ENCODE results near the gene CELSR1. TPM values are rescaled to one million over a fixed set of nuclear protein-coding genes. Genes with fewer than 3 reads are reported as not detected.
A peak's percentile ranks its signal among the peaks of the same experiment; 100 is the strongest.

CELSR1 gene
- total RNA-seq, 1 experiment from 2014 or later = 22.6 TPM

GRCh38 chr22:46479046-46479445 lies 58.4 kb downstream of the CELSR1 start:
- H2AFZ ChIP-seq (ENCODE audit: low read length) = no peak overlapping the region
- Mint-ChIP-seq H3K27ac (peak overlapping the region in 2 of 3 experiments; percentile 75 to 96; a peak in 5 of 7 replicates), H3K4me1 (peaks cover 16 to 17% of the 10 kb centered on the region in 2 experiments), H3K27me3 (ENCODE audit: low read depth) (no peaks in the 10 kb centered on the region), H3K4me3 (no peak overlapping the region), H3K9me3 (peaks cover 8 to 16% of the 10 kb centered on the region in 2 experiments), H3K36me3 (ENCODE audit: insufficient read depth in 1 of 3, low read depth in 3 of 3) (peaks cover 11 to 37% (median 18%) of the 10 kb centered on the region in 3 experiments)
- H3K56ac ChIP-seq (ENCODE audit: insufficient read length, low read depth, low read length) = no peak overlapping the region
- H3K79me1 ChIP-seq (ENCODE audit: insufficient read depth, low read depth, low read length, poor library complexity, severe bottlenecking) = no peaks in the 10 kb centered on the region
- H3K23ac ChIP-seq (ENCODE audit: insufficient read length, low read depth, low read length) = no peak overlapping the region
- H3K27me3 ChIP-seq (ENCODE audit: insufficient read depth, low read length) = no peaks in the 10 kb centered on the region
- H3K14ac ChIP-seq (ENCODE audit: insufficient read depth, low read length) = peak overlapping the region; percentile 11; the same call in 1 of the 2 replicates
- H2BK5ac ChIP-seq (ENCODE audit: insufficient read length, low read length) = no peak overlapping the region
- H4K20me1 ChIP-seq (ENCODE audit: control insufficient read depth, insufficient read depth, insufficient read length) = no peaks in the 10 kb centered on the region
- no peak overlapping the region for H2BK20ac ChIP-seq (ENCODE audit: low read depth, low read length, poor library complexity, severe bottlenecking)
- no peak for DNase-seq
- H2AK5ac ChIP-seq (ENCODE audit: insufficient read length, low read length) = no peak overlapping the region
- no peaks in the 10 kb centered on the region for H3K23me2 ChIP-seq (ENCODE audit: insufficient read length, low read depth, low read length, poor library complexity, severe bottlenecking)
- no peaks in the 10 kb centered on the region for H3K9me3 ChIP-seq (ENCODE audit: control insufficient read depth, low read depth, low read length)
- no peak overlapping the region for H3K9ac ChIP-seq (ENCODE audit: extremely low read depth, insufficient read length, low read length)
- no peak overlapping the region for H3K4me2 ChIP-seq (ENCODE audit: insufficient read depth, insufficient read length, low read length)
- no peak overlapping the region for H2BK15ac ChIP-seq (ENCODE audit: low read depth, low read length)
- WGBS (ENCODE audit: extremely low coverage, insufficient read length, low lambda C conversion rate) = no CpG with 5 or more reads among the region's 16 CpGs
- no peaks in the 10 kb centered on the region for H3K79me2 ChIP-seq (ENCODE audit: insufficient read depth, low read length)
- no peak overlapping the region for H4K8ac ChIP-seq (replicated peaks; ENCODE audit: insufficient read length, low read depth, low read length)
- no peak for TF ChIP-seq CTCF (conservative IDR thresholded peaks at IDR 0.05)
- no peak overlapping the region for H2BK120ac ChIP-seq (ENCODE audit: low read depth, low read length, poor library complexity, severe bottlenecking)
- H3K4me1 ChIP-seq (ENCODE audit: insufficient read depth, low read length) = no peaks in the 10 kb centered on the region
- H4K91ac ChIP-seq (ENCODE audit: insufficient read length, low read depth, low read length) = no peak overlapping the region
- no peak overlapping the region for H3K4ac ChIP-seq (ENCODE audit: low read depth, low read length)
- no peak overlapping the region for H4K5ac ChIP-seq (ENCODE audit: insufficient read length, low read depth, low read length)
- no peak overlapping the region for H2BK12ac ChIP-seq (ENCODE audit: insufficient read length, low read depth, low read length)
- no peak overlapping the region for H3K27ac ChIP-seq (ENCODE audit: insufficient read length, low read depth, low read length)
- H3K18ac ChIP-seq (ENCODE audit: insufficient read length, low read depth, low read length) = no peak overlapping the region
- no peak overlapping the region for H3T11ph ChIP-seq (ENCODE audit: low read length)

Data from H9 (cell line).